ENCODE results near the gene ALDH3B1.

The ALDH3B1 gene

DNA sequence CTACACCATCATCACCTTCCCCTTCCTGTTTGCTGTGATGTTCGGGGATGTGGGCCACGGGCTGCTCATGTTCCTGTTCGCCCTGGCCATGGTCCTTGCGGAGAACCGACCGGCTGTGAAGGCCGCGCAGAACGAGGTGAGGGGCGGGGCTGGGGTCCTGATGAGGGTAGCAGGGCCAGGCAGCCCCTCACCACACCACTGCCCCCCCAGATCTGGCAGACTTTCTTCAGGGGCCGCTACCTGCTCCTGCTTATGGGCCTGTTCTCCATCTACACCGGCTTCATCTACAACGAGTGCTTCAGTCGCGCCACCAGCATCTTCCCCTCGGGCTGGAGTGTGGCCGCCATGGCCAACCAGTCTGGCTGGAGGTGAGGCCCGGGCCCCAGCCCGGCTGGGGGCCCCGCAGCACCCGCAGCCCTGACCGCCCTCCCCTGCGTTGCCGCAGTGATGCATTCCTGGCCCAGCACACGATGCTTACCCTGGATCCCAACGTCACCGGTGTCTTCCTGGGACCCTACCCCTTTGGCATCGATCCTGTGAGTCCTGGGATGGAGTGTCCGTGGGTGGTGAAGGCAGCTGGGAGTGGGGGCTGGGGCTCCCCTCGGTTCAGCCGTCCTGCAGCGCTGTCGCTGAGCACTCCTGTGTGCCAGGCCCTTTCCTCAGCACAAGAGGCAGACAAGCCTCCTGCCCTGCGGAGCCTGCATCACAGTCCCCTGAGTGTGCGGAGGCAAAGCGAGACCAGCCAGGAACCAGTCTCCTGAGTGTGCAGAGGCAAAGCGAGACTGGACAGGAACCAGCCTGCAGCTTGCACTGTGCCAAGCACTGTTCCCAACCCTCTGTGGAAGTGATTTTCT is 37.5 kb downstream of the ALDH3B1 start:
- no peak for DNase-seq

DNA sequence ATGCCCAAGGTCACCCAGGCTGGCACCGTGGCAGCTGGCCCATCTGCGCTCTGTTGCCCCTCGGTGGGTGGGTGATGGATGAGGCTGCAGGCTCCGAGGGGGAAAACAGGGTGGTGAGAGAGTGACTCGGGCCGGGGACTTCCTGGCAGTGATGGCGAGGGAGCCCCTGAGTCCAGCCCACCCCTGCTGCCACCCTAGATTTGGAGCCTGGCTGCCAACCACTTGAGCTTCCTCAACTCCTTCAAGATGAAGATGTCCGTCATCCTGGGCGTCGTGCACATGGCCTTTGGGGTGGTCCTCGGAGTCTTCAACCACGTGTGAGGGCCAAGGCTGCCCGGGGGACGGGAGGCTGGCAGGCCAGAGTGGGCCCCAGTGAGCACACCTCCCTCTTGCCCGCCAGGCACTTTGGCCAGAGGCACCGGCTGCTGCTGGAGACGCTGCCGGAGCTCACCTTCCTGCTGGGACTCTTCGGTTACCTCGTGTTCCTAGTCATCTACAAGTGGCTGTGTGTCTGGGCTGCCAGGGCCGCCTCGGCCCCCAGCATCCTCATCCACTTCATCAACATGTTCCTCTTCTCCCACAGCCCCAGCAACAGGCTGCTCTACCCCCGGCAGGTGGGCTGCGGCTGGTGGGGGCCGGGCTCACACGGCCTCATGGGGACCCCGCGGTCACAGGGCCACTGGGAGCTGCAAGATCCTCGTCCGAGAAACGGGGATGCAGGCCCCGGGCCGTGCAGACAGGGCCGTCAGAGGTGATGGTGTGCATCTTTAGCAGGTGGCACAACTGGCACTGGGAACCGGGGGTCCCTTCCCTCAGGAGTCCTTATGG is 38.8 kb downstream of the ALDH3B1 start:
- no peak for DNase-seq

DNA sequence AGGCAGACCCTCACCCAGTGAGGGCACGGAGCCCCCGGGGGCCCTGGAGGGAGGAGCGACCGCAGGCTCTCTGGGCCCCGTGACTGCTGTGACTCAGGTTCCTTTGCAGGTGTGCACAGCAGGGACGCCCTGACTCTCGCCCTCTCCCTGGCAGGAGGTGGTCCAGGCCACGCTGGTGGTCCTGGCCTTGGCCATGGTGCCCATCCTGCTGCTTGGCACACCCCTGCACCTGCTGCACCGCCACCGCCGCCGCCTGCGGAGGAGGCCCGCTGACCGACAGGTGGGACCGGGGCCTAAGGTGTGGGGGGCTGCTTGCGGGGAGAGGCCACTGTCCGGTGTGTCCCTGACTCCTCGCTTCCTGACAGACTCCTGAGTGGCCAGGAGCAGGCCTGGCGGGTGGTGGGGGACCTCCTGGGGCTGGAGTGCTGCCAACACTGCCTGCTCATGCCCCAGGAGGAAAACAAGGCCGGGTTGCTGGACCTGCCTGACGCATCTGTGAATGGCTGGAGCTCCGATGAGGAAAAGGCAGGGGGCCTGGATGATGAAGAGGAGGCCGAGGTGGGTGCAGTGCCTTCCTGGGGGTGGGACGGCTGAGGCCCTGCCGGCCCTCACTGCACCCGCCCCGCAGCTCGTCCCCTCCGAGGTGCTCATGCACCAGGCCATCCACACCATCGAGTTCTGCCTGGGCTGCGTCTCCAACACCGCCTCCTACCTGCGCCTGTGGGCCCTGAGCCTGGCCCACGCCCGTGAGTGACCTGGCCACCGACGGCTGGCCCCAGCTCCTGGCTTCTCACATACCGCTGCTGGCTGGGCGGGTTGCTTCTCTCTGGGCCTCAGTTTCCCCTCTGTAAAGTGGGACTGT is 39.6 kb downstream of the ALDH3B1 start:
- DNase-seq, result no peak

DNA sequence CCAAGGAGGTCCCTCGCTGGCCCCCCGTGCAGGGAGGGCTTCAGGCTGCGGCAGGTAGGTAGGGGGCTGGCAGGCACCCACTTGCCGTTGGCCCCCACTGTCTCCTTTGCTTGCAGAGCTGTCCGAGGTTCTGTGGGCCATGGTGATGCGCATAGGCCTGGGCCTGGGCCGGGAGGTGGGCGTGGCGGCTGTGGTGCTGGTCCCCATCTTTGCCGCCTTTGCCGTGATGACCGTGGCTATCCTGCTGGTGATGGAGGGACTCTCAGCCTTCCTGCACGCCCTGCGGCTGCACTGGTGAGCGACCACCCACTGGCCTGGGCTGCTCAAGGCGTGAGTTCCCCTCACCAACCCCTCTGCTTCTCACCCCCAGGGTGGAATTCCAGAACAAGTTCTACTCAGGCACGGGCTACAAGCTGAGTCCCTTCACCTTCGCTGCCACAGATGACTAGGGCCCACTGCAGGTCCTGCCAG is 40.3 kb downstream of the ALDH3B1 start:
- no peak for DNase-seq

DNA sequence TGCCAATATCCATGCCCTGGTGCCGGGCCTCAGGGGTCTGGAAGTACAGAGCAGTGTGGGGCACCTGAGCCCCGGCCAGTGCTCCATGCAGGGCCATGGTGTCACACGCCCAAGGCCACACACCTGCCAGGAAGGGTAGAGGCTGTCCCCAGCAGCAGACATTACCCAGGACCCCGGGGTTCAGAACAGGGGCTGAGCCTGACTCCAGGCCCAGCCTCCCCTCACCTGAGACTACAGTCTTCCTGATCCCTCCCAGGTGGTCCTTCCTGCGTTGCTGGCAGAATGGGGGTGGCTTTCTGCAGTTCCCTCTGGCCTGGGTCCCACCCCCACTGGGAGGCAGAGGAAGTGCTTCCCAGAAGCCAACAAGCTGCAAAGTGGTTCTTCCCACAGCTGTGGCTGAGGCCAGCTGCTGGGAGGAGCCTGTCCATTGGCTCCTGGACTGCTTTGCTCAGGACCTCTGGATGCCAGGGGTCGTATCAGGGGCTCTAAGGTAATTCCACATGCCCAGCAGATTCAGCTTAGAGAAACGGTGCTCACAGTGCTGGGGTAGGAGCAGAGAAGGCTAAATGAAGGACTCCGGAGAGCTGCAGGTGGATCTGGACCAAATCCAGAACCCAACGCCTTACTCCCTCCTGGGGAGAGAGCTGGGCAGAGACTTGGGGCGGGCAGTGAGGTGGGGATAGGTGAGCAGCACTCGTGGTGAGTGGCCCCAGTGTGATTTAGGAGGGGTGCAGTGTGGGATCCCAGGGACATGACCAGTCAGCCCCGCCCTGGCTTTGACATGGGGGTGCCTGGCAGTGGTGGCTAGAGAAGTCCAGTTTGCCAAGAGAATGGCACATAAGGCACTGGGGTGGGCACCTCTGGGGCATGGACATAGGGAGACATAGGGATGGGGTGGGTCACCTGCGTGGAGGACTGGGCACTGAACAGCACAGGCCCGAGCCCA is 41.3 kb downstream of the ALDH3B1 start:
- no peak for DNase-seq

DNA sequence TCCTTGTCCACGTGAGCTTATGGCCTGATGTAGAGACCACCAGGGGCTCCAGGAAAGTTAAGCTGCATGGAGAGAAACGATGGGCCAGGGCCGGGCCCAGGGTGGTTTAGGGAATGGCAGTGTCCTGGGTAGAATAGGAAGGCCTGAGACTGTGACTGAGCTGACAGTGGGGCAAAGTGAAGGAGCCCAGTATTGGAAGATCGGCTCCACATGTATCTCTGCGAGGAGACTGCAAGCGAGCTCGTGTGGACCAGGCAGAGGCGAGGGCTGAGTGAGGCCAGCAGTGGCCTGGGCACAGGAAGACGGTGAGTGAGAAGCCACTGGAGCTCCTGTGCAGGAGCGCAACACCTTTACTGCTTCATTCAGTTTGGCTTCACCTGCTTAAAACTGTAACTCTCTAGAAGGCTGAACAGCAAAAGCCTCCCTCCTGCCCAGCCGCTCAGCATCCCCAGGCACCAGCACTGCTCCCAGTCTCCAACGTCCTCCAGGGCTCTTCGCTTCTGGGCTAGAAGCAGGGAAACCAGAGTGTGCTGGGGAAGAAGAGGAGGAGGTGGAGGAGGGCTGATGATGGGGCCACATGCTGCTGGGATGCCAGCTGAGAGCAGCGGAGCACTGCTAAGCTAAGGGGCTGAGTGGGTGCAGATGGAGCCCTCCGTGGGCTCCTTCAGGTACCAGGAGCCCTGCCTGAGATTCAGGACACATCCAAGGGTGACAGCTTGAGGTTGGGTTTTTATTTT is 42.2 kb downstream of the ALDH3B1 start:
- DNase-seq, result no peak

DNA sequence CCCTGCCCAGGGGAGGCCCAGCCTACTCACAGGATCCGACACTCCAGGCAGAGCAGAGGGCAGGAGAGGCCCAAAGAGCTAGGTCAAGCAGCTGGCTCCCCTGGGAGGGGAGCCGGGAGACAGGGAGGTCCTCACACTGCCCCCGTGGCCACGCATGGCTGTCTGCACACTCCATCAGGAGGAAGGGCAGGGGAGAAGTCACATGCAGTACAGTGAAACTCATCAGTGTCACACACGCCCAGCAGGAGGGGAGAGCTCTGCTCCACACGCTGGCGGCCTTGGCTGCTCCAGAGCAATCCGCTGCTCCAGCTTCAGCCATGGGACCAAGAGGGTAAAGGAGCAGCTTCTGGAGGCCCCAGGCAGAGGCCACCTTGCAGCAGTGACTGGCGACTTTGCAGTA is 43.0 kb downstream of the ALDH3B1 start:
- DNase-seq, result no peak

DNA sequence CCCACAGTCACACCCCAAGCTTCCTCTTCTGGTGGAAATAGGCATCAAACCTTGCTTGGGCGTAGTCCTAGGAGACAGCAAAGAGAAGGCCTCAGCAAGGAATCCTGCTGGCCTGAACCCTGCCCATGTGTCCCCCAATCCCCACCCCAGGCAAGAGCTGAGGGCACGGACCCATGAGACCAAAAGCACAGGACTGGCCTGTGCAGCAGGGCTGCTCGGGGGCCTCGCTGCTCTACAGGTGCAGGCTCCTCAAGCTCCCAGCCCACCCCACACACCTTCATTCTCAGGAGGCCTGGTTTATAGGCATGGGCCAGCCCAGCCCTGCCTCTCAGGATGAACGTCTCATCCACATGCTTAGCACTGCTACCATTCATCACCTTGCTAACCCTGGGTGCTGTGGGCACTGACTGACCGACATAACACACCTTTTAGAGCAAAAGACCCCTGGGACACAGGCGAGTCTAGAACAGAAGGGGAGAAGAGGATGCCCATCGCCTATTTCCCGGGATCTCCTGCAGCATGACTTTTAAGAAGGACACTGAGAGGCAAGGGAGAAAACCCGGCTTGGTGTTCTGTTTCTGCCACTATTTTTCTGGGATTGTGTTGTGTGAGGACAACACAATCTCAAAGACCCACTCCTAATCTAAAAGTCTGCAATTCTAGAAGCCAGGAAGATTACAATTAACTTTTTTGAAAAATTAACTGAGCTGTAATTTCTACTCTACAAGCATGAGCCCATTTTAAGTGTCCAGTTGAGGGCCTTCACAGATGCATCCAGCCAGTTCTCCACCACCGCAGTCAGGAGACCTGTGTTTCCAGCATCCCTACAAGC is 44.1 kb downstream of the ALDH3B1 start:
- no peak for DNase-seq

DNA sequence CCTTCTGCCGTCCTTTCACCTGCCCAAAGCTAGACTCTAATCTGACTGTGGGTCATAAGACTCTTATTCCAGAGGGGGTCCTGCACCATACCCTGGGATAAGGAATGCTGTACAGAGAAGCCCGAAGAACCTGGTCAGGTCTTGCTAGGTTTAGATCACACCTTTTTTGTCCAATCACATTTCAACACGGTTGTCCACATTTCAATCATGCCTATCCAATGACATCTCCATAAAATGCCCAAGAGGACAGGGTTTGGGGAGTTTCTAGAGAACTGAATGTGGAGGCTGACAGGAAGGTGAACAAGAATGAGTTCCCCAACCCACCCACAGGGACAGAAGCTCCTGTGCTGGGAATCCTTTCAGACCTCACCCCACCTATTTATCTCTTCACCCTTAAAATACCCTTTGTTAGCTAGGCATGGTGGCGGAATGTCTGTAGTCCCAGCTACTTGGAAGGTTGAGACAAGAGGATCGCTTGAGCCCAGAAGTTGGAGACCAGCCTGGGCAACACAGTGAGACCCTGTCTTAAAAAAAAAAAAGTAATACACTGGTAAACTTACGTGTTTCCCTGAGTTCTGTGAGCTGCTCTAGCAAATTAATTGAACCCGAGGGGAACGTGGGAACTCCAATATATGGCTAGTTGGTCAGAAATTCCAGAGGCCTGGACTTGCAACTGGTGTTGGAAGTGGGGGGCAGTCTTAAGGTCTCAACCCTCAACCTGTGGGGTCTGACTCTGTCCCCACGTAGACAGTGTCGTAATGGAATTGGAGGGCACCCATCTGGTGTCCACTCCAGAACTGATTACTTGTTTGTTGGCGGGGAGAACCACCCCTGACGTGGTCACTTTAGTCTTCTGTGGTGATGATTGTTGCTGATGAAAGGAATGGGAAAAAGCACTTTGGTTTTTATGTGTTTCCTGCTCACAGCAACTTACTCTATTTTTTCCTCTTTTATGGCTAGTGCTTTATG is 46.5 kb downstream of the ALDH3B1 start:
- DNase-seq, result no peak

DNA sequence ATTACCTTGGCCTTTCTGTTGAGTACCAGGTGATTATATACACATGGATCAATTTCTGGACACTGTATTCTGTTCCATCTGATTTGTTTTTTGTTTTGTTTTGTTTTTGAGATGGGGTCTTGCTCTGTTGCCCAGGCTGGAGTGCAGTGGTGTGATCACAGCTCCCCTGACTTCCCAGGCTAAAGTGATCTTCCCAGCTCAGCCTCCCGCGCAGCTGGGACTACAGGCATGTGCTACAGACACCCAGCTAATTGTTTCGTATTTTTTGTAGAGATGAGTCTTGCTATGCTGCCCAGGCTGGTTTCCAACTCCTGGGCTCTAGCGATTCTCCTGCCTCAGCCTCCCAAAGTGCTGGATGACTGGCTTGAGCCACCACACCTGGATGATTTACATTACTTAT is 47.7 kb downstream of the ALDH3B1 start:
- no peak for DNase-seq

DNA sequence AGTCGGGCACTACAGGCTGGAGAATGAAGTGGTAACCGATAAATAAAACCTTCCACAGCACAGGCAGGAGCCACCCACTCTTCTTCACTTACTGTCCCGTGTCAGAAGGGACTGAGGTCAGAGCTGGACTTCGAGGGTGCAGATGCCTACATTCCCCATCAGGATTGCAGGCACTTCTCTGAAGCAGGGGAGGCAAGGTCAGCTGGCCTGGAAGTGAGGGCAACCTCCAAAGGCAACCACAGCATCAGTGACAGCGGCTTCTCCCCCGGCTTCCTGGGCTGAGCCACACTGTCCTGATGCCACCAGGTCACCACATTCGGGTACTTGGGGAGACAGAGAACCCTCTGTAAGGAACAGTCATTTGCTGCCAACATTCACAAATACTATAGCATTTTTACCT is 51.4 kb downstream of the ALDH3B1 start:
- no peak for DNase-seq

DNA sequence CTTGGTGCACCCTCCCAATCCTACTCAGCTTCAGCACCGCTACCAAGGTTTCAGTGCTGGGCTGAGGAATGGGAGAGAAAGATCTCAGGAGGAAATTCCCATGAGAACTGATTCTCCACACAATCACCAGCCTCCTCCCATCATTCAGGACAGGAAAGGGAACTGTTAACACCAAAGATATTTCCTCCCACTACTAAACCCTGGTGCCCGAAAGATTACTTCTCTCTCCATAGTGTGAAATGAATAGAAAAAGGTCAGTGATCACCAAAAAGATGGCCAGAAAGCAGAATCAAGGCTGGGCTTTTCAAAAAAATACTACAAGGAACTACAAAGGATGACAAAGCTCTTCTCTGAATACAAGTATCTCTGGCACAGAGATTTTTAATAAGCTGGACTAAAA is 54.8 kb downstream of the ALDH3B1 start:
- no peak for DNase-seq

DNA sequence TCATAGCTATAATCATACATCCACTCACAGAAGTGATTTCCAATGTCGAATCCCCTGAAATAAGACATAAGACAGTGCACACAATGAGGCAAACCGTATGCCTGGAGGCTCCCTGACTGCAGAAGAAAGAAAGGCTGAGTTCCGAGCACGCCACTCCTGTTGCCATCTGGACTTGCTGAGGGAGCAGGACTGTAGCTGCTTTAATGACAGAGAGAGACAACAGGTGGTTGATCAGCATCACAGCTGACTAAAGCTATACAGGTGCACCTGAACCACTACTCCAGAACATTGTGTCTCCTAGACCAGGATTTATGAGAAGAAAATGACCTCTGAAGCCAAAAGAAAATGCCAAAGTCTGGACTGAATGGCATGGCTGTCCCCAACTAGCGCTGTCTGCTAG is 55.7 kb downstream of the ALDH3B1 start:
- no peak for DNase-seq

DNA sequence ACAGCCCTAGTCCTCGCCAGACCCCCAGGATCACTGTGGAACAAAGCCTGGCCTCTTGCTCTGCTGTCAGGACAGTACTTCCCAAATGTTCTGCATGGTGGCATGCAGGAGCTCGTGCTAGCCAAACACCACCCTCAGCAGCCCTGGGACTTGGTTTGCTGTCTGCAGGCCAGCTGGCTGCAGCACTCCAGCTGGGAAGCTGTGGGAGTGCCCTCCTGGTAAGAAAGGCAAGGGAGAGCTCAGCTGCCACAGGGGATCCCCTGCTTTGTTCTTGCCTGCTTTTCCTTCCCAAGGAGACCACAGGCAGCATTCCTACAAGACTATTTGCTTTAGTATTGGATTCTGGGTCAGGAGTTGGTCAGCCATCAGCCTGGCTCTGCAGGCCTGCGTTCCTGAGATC is 56.6 kb downstream of the ALDH3B1 start:
- DNase-seq, result no peak

DNA sequence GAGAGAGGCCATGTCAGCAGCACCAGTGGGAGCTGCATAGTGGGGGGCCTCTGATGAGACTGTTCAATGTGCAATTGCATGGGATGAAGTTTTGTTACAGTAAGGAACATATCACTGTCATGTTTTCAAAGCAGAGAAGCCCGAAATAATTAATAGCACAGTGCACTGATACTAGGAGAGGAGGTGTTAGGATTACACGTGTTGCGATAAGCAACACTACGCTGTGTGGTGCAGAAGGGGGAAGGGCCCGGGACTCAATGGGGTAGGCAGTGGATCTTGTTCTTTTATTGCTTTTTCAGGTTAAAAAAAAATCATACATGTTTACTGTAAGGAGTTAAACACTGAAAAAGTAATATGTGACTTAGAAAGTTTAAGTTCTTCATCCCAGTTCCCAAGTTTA is 57.9 kb downstream of the ALDH3B1 start:
- DNase-seq, result no peak

DNA sequence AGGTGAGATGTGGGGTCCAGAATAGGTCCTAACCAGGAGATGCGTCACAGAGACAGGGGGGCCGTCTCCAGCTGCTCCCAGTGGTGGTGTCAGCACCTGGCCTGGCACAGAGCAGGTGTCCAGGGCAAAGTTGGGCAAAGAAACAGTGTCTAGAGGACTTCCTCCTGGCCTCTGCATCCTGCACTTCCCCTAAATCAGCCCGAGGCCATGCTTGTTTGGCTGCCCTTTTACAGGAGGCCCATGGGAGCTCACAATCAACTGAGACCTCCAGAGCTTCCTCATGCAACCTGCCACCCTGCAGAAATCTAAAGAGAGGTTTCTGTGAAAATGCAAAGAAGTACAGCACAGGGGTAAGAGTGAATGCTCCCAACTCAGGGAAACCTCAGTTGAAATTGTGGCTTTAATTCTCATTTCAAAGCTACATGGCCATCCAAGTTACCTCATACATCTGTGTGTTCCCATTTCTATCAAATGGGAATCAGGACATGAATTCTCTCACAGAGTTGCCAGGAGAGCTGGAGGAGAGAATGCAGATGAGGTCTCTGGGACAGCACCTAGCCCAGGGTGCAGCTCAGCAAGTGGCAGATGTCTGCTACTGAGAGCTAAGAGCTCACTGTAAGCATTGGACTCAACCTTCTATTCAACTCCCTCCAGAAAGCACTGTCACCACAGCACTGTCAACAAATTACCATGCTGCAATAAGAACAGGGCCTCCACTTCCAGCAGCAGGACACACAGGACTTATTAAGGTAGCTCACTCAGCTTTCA is 61.3 kb downstream of the ALDH3B1 start:
- DNase-seq, result no peak

DNA sequence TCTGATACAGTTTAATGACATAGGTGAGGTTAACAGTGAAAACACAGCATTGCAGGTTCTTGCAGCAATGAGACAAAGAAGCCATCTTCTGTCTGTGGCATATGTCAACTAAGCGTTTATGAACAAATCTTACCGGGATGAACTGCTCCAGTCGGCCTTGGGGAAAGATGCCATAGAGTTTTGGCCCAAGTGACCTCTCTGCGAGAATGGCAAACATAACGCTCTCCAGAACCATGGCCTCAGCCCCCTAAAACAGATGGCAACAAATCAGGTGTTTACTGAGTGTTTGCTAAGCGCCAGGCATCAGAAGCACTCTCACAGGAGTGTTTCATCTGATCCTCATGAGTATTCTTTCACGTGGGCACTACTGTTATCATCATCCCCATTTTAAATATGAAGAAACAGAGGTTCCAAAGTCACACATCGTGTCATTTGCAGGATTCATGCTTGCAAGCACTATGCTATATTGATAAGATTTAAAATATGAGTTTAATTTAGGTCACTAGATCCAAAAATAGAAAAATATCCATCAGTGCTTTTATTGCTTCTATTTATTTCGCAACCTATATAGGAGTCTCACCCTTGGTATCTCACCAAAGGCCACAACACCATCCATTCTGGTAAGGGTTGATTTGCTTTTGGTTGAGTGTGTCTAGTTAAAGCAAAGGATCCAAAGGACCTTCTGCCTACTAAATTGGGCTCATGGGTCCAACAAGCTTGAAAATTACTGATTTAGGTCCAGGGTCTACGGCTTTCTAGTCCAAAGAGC is 64.6 kb downstream of the ALDH3B1 start:
- DNase-seq, result no peak
